ENCODE data around the gene ZAR1L.

- TF ChIP-seq EZH2 (IDR thresholded peaks at IDR 0.05; ENCODE audit: low read depth, unreplicated experiment) (no peak), CTCF (conservative IDR thresholded peaks at IDR 0.05; ENCODE audit: low read depth in 2 of 2) (no peak), REST (IDR thresholded peaks at IDR 0.05; ENCODE audit: unreplicated experiment) (no peak), EZH2phosphoT487 (IDR thresholded peaks at IDR 0.05; ENCODE audit: unreplicated experiment) (no peak), POLR2AphosphoS5 (IDR thresholded peaks at IDR 0.05; ENCODE audit: low read depth) (no peak), CREB1 (CRISPR knock-in tag; IDR thresholded peaks at IDR 0.05; ENCODE audit: low read depth) (no peak), JUNB (IDR thresholded peaks at IDR 0.05; ENCODE audit: unreplicated experiment) (no peak), STAT1 (IDR thresholded peaks at IDR 0.05; ENCODE audit: unreplicated experiment) (no peak), ZNF114 (CRISPR knock-in tag; IDR thresholded peaks at IDR 0.05) (no peak)
Measured at GRCh38 chr13:32354040-32354439, 38.9 kb upstream of the ZAR1L start.
